HL-60 (cell line): Measurements from ENCODE around the gene NIT1.

Experiments
- DNase-seq, 2 experiments: peaks; one replicate each; pipeline ENCODE4 v3.0.0-alpha.2; 2010 to 2020; ENCODE audit warnings: low read depth in 1 of 2, low spot score in 1 of 2
- H3K27ac ChIP-seq: fragments of 250-450 bp; sonication (Bioruptor Pico); replicated peaks from 2 replicates; pipeline ENCODE4 v1.5.1; 2020; ENCODE audit warnings: mild to moderate bottlenecking, moderate library complexity
- H3K27me3 ChIP-seq: fragments of 250-450 bp; sonication (Bioruptor Pico); 2 replicates; pipeline ENCODE4 v1.5.1; 2021; ENCODE audit warnings: mild to moderate bottlenecking, moderate library complexity; ENCODE audit not compliant: insufficient read depth, poor library complexity, severe bottlenecking
- H3K4me3 ChIP-seq: replicated peaks from 2 replicates; pipeline ENCODE4 v1.5.1; 2011; ENCODE audit warnings: mild to moderate bottlenecking, control low read depth, low read length; ENCODE audit not compliant: insufficient read depth
- GABPA ChIP-seq: IDR thresholded peaks from 2 replicates; pipeline ENCODE4 v1.6.1; 2012; ENCODE audit warnings: low read depth
- POLR2AphosphoS5 ChIP-seq: IDR thresholded peaks from 2 replicates; pipeline ENCODE4 v1.6.1; 2012; ENCODE audit warnings: low read depth
- SPI1 ChIP-seq: IDR thresholded peaks from 2 replicates; pipeline ENCODE4 v1.6.1; 2012; ENCODE audit warnings: low read depth, mild to moderate bottlenecking, borderline replicate concordance
- TF ChIP-seq, protein P1 (sequence below): IDR thresholded peaks from one replicate; pipeline ENCODE4 v1.5.1; 2011; ENCODE audit warnings: low read length, control low read depth, inconsistent platforms; ENCODE audit not compliant: insufficient read depth
- TF ChIP-seq, protein P2 (sequence below): IDR thresholded peaks from 2 replicates; pipeline ENCODE4 v1.6.1; 2012; ENCODE audit warnings: low read depth; ENCODE audit not compliant: insufficient replicate concordance

NIT1 gene

DNA sequence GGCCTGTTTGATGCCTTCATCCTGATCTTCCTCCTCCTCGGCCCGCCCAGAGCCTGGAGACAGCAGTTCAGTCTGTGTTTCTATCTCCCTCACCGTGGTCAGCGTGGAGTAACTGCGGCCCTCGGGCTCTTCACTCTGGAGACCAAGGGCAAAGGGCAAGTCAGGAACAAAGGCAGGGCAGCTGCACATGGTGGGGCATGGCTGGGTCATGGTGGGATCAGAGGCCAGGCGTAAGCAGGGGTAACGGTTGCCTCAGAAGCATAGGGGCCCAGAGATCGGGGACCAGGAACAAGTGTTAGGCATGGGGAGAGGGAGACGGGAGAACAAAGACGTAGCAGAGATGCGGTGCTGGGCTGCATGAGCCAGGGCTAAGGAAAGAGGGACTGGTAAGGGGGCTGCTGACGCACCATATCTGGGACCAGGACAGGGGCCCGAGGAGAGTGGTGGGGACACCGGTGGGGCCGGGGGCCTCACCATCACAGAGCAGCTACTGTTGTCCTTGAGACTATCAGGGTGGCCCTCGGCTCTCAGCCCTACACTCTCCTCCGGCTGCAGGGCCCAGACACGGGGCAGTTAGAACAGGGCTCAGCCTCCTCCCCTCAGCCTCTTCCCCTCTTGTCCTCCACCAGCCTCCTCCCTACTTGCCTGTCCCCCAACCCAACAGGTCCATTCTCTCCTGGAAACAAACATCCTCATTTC is 45.0 kb upstream of the NIT1 start:
- DNase-seq: no peak
- no peak overlapping the region for H3K4me3 ChIP-seq
- TF ChIP-seq, protein P1, sequence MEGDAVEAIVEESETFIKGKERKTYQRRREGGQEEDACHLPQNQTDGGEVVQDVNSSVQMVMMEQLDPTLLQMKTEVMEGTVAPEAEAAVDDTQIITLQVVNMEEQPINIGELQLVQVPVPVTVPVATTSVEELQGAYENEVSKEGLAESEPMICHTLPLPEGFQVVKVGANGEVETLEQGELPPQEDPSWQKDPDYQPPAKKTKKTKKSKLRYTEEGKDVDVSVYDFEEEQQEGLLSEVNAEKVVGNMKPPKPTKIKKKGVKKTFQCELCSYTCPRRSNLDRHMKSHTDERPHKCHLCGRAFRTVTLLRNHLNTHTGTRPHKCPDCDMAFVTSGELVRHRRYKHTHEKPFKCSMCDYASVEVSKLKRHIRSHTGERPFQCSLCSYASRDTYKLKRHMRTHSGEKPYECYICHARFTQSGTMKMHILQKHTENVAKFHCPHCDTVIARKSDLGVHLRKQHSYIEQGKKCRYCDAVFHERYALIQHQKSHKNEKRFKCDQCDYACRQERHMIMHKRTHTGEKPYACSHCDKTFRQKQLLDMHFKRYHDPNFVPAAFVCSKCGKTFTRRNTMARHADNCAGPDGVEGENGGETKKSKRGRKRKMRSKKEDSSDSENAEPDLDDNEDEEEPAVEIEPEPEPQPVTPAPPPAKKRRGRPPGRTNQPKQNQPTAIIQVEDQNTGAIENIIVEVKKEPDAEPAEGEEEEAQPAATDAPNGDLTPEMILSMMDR: no peak
- no peak for TF ChIP-seq SPI1
- no peak for TF ChIP-seq POLR2AphosphoS5
- TF ChIP-seq, protein P2, sequence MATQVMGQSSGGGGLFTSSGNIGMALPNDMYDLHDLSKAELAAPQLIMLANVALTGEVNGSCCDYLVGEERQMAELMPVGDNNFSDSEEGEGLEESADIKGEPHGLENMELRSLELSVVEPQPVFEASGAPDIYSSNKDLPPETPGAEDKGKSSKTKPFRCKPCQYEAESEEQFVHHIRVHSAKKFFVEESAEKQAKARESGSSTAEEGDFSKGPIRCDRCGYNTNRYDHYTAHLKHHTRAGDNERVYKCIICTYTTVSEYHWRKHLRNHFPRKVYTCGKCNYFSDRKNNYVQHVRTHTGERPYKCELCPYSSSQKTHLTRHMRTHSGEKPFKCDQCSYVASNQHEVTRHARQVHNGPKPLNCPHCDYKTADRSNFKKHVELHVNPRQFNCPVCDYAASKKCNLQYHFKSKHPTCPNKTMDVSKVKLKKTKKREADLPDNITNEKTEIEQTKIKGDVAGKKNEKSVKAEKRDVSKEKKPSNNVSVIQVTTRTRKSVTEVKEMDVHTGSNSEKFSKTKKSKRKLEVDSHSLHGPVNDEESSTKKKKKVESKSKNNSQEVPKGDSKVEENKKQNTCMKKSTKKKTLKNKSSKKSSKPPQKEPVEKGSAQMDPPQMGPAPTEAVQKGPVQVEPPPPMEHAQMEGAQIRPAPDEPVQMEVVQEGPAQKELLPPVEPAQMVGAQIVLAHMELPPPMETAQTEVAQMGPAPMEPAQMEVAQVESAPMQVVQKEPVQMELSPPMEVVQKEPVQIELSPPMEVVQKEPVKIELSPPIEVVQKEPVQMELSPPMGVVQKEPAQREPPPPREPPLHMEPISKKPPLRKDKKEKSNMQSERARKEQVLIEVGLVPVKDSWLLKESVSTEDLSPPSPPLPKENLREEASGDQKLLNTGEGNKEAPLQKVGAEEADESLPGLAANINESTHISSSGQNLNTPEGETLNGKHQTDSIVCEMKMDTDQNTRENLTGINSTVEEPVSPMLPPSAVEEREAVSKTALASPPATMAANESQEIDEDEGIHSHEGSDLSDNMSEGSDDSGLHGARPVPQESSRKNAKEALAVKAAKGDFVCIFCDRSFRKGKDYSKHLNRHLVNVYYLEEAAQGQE: no peak
- TF ChIP-seq GABPA: no peak

DNA sequence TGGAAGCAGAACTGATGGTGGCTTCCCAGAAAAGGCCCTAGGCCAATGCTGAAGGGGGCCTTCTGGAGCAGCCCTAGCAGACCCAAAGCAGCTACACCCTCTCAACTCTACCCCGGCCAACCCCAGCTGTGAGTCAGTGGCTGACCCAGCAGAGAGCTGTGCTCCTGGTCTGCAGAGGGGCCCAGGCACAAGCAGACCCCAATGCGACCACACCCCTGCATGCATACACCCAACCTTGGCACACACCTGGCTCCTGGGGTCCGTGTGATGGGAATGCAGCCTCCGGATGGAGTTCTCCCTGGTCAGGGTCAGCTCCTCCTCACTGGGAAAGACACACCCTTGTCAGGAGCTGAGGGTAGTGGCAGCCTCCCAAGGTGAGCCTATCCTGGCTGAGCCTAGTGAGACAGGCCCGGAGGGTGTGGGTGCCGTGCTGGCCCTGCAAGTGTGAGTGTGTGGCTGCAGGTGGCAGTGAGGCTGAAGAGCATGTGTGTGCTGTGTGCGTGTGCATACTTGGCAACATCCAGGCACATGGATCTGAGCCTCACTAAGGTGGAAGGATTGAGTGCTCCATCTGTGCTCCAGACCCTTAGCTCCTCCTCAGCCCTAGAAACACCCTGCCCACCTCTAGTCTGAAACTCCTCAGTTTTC is 44.3 kb upstream of the NIT1 start:
- no peak for TF ChIP-seq POLR2AphosphoS5
- no peak for TF ChIP-seq SPI1
- TF ChIP-seq, protein P2: no peak
- TF ChIP-seq, protein P1: no peak
- no peak for TF ChIP-seq GABPA
- Histone ChIP-seq H3K4me3 (no peak overlapping the region), H3K27ac (no peak overlapping the region), H3K27me3 (no peaks in the 10 kb centered on the region)
- no peak for DNase-seq

More for the DNA sequence above, 45.0 kb upstream of the NIT1 start:
- Histone ChIP-seq H3K27me3 (no peaks in the 10 kb centered on the region), H3K27ac (no peak overlapping the region)

DNA sequence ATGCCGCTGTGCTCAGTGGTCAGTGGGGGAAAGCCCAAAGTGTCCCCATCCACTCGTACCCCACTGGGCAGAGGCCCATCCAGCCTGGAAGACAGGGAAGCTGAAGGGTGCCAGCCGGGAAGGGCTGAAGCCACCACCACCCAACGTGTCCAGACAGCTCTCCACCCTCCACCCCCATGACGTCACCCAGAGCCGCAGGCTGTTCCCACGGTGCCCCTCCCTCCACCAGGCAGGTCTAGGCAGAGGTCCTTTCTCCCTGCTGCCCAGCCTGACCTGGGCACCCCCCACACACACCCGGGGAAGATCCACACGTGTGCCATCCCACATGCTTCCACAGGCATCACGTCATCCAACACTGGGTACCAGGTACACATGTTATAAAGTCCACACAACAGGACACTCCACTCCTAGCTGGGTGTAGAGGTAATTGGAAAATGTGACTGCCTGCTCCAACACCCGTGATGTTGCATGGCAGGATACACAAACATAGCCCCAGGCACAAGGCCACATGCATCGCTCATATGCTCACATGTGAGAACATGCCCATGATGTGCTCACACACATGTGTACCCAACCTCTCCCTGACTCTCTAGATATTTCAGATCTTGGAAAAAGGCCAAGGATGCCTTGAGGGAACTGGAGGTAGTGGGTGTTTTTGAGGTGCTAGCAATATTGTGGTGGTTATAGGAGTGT is 43.1 kb upstream of the NIT1 start:
- H3K27ac ChIP-seq: no peak overlapping the region
- H3K4me3 ChIP-seq: no peak overlapping the region
- TF ChIP-seq POLR2AphosphoS5 (no peak), SPI1 (no peak), GABPA (no peak)
- TF ChIP-seq, protein P1: no peak
- TF ChIP-seq, protein P2: no peak
- DNase-seq: no peak
- H3K27me3 ChIP-seq: no peaks in the 10 kb centered on the region
